Erythroblast (primary cell): ENCODE results near the gene ACSL1.

Experiments used
- GATA1 ChIP-seq: IDR thresholded peaks from 2 replicates; pipeline ENCODE4 v1.6.1; 2011; ENCODE audit warnings: low read depth, mild to moderate bottlenecking, control low read depth, low read length, moderate library complexity
- POLR2A ChIP-seq: IDR thresholded peaks from 2 replicates; pipeline ENCODE4 v1.6.1; 2011; ENCODE audit warnings: mild to moderate bottlenecking, low read length

GRCh38 chr4:184818216-184818564 lies 7.6 kb downstream of the ACSL1 start:
- no peak for TF ChIP-seq POLR2A
- TF ChIP-seq GATA1: no peak
